ENCODE data around the gene SELENOI.
A peak's percentile ranks its signal among the peaks of the same experiment; 100 is the strongest.
"Not testable (repeated sequence)": the region's sequence is repeated elsewhere in the genome, so short reads cannot be mapped to it uniquely, and the experiment has no call there.

SELENOI gene

DNA sequence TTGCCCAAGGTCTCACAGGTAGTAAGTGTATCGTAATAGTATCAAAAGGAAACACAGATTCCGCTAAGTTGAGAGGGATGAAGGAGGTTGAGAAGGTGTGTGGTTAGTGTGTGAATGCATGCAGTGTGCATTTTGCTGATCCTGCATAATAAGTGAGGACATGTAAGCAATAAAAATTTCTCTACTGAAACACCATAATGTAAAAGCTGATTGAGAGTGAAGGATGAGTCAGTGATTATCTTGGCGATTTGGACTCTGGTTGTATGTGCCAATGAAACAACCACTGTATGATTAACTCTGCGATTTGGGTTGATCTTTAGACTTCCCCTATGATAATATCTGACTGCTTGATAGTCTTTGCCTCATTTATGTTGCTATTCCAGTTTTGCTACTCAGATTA lies 17.4 kb downstream of the SELENOI start:
- H3K27ac ChIP-seq = 0 out of 2 replicates have a peak overlapping the region, but pooled peaks have one; percentile 29
- TF ChIP-seq CTCF (conservative IDR thresholded peaks at IDR 0.05) (no peak), ZFX (IDR thresholded peaks at IDR 0.05) (no peak)

DNA sequence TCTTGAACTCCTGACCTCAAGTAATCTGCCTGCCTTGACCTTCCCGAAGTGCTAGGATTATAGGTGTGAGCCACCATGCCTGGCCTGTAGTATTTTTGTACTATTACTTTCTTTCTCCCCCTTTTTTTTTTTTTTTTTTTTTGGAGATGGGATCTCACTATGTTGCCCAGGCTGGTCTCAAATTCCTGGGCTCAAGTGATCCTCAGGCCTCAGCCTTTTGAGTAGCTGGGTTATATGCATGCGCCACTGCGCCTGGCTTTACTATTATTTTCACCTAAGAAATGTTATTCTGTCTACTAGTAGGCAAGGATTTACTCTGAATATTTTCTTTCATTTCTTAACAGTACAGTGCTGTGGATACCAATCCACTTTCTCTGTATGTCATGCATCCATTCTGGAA lies 18.0 kb downstream of the SELENOI start:
- TF ChIP-seq CTCF (conservative IDR thresholded peaks at IDR 0.05) = no peak
- no peak for TF ChIP-seq ZFX (IDR thresholded peaks at IDR 0.05)
- peak overlapping the region; percentile 29; the same call in 1 of the 2 replicates for H3K27ac ChIP-seq

DNA sequence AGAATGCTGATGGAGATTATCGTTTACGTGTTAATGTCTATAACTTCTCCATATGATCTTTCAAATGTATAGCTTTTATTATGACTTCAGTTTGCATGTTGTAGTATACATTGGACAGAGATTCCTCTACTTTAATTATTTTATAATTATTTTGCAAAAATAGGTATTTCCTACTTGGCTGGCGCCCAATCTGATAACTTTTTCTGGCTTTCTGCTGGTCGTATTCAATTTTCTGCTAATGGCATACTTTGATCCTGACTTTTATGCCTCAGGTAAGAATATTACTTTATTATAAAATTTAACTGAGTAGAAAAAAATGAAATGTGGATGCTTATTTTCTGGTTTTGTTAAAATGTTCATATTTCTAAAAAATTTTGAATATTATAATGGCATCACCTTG lies 18.7 kb downstream of the SELENOI start:
- no peak overlapping the region for H3K27ac ChIP-seq
- TF ChIP-seq ZFX (IDR thresholded peaks at IDR 0.05) (no peak), CTCF (conservative IDR thresholded peaks at IDR 0.05) (no peak)

GRCh38 chr2:26366957-26367356 lies 21.0 kb downstream of the SELENOI start:
- no peak for TF ChIP-seq CTCF (conservative IDR thresholded peaks at IDR 0.05)
- no peak for TF ChIP-seq ZFX (IDR thresholded peaks at IDR 0.05)
- H3K27ac ChIP-seq = no peak overlapping the region

DNA sequence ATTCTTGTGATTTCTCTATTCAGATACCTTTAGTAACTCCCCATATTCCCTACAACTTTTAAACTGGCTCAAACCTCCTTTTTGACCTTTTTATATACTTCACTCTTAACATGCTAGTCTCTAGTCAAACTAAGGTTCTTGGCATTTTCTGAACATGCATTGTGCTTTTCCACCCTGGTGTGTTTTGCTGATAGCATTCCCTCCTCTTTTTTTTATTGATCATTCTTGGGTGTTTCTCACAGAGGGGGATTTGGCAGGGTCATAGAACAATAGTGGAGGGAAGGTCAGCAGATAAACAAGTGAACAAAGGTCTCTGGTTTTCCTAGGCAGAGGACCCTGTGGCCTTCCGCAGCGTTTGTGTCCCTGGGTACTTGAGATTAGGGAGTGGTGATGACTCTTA lies 23.7 kb downstream of the SELENOI start:
- H3K27ac ChIP-seq = not testable (repeated sequence)

DNA sequence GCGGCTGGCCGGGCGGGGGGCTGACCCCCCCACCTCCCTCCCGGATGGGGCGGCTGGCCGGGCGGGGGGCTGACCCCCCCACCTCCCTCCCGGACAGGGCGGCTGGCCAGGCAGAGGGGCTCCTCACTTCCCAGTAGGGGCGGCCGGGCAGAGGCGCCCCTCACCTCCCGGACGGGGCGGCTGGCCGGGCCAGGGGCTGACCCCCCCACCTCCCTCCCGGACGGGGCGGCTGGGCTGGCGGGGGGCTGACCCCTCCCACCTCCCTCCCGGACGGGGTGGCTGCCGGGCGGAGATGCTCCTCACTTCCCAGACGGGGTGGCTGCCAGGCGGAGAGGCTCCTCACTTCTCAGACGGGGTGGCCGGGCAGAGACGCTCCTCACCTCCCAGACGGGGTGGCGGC lies 25.0 kb downstream of the SELENOI start:
- not testable (repeated sequence) for H3K27ac ChIP-seq

GRCh38 chr2:26376799-26377198 lies 30.9 kb downstream of the SELENOI start:
- H3K27ac ChIP-seq = no peak overlapping the region
- TF ChIP-seq ZFX (IDR thresholded peaks at IDR 0.05) (no peak), CTCF (conservative IDR thresholded peaks at IDR 0.05) (no peak)

DNA sequence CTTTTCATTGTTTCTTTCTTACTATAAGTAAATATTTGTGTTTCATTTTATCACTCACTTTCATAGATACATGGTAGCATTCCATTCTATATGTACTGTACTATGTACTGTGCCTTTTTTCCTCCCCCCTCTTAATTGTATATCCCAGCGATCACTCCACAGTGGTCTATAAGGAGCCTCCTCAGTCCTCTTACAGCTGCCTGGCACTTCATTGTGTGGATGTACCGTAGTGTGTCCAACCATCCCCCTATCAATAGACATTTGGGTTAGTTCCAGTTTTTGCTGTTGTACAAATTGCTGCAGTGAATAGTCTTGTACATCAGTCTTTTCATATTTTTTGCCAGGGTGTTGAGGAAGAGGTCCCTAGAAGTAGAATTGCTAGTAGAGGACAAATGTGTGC lies 34.3 kb downstream of the SELENOI start:
- TF ChIP-seq ZFX (IDR thresholded peaks at IDR 0.05) = no peak
- no peak for TF ChIP-seq CTCF (conservative IDR thresholded peaks at IDR 0.05)
- no peak overlapping the region for H3K27ac ChIP-seq

- TF ChIP-seq ZFX (IDR thresholded peaks at IDR 0.05) = no peak
- TF ChIP-seq CTCF (conservative IDR thresholded peaks at IDR 0.05) = no peak
- no peak overlapping the region for H3K27ac ChIP-seq
Observed at GRCh38 chr2:26382564-26382963, 36.6 kb downstream of the SELENOI start.

Measured in C4-2B (cell line).